ENCODE data around the gene SH3YL1.

Gene SH3YL1

GRCh38 chr2:295090-295489 lies 31.3 kb upstream of the SH3YL1 start:
- Histone ChIP-seq H3K27ac (no peak overlapping the region), H3K4me3 (no peak overlapping the region)
- TF ChIP-seq CTCF (IDR thresholded peaks at IDR 0.05), result no peak
- no peak for DNase-seq (ENCODE audit: low spot score)

- Histone ChIP-seq H3K27ac (no peak overlapping the region), H3K4me3 (peak overlapping the region; percentile 74)
- peak; percentile 75 for DNase-seq (ENCODE audit: low spot score)
- TF ChIP-seq CTCF (IDR thresholded peaks at IDR 0.05), result peak; percentile 35
Measured at GRCh38 chr2:290090-290722, 26.4 kb upstream of the SH3YL1 start.

GRCh38 chr2:289362-290089 lies 25.7 kb upstream of the SH3YL1 start:
- no peak for TF ChIP-seq CTCF (IDR thresholded peaks at IDR 0.05)
- H3K27ac ChIP-seq, result peak overlapping the region in 1 of 2 donors; percentile 38
- DNase-seq (ENCODE audit: low spot score), result no peak
- peak overlapping the region; percentile 74 for H3K4me3 ChIP-seq

- TF ChIP-seq CTCF (IDR thresholded peaks at IDR 0.05), result no peak
- Histone ChIP-seq H3K4me3 (peak overlapping the region; percentile 74), H3K27ac (peak overlapping the region in 1 of 2 donors; percentile 38)
- DNase-seq (ENCODE audit: low spot score), result no peak
Measured at GRCh38 chr2:288758-289361, 25.0 kb upstream of the SH3YL1 start.

- no peak for DNase-seq (ENCODE audit: low spot score)
- no peak for TF ChIP-seq CTCF (IDR thresholded peaks at IDR 0.05)
- peak within 1 kb of the TSS; percentile 74 for H3K4me3 ChIP-seq
- H3K27ac ChIP-seq, result peak within 1 kb of the TSS in 1 of 2 donors; percentile 33
Measured at GRCh38 chr2:287911-288757, 24.3 kb upstream of the SH3YL1 start, which contains the start of gene ALKAL2. ALKAL2 (minus strand) TSS chr2:288091; CDS start chr2:287835, 256 bp downstream.

GRCh38 chr2:287471-287885 lies 23.6 kb upstream of the SH3YL1 start:
- peak overlapping the region in 1 of 2 donors; percentile 33 for H3K27ac ChIP-seq
- no peak for DNase-seq (ENCODE audit: low spot score)

More at GRCh38 chr2:287471-287885, 23.6 kb upstream of the SH3YL1 start:
- peak overlapping the region; percentile 74 for H3K4me3 ChIP-seq
- TF ChIP-seq CTCF (IDR thresholded peaks at IDR 0.05), result no peak
